GM06990 (cell line): Measurements from ENCODE around the gene YWHAQ.

Experiments used
- DNase-seq: peaks from one replicate; pipeline ENCODE4 v3.0.0-alpha.2; 2011; ENCODE audit not compliant: insufficient read length; ENCODE audit errors: extremely low read depth
- H3K27me3 ChIP-seq: replicated peaks from 2 replicates; pipeline ENCODE4 v1.6.0; 2011; ENCODE audit warnings: low read length; ENCODE audit not compliant: control insufficient read depth, insufficient read depth
- H3K36me3 ChIP-seq: 2 replicates; pipeline ENCODE4 v1.5.1; 2011; ENCODE audit warnings: low read length; ENCODE audit not compliant: control insufficient read depth, insufficient read depth
- H3K4me3 ChIP-seq: replicated peaks from 2 replicates; pipeline ENCODE4 v1.5.1; 2011; ENCODE audit warnings: low read depth, mild to moderate bottlenecking, control low read depth, low read length
- CTCF ChIP-seq: IDR thresholded peaks from 2 replicates; pipeline ENCODE4 v1.5.1; 2011; ENCODE audit warnings: low read length, control low read depth, mild to moderate bottlenecking, inconsistent platforms; ENCODE audit not compliant: insufficient read depth, poor library complexity, severe bottlenecking

YWHAQ gene

GRCh38 chr2:9649261-9649660 is 18.5 kb upstream of the YWHAQ start:
- Histone ChIP-seq H3K4me3 (no peak overlapping the region), H3K27me3 (peaks cover 2% of the 10 kb centered on the region; the same call in 1 of the 2 replicates), H3K36me3 (no peaks in the 10 kb centered on the region)
- no peak for DNase-seq
- no peak for TF ChIP-seq CTCF

GRCh38 chr2:9648821-9649220 is 18.0 kb upstream of the YWHAQ start:
- Histone ChIP-seq H3K36me3 (no peaks in the 10 kb centered on the region), H3K27me3 (peaks cover 2% of the 10 kb centered on the region; the same call in 1 of the 2 replicates), H3K4me3 (no peak overlapping the region)
- no peak for DNase-seq
- no peak for TF ChIP-seq CTCF

GRCh38 chr2:9647884-9648283 is 17.1 kb upstream of the YWHAQ start:
- Histone ChIP-seq H3K27me3 (peaks cover 2% of the 10 kb centered on the region; the same call in 1 of the 2 replicates), H3K36me3 (no peaks in the 10 kb centered on the region), H3K4me3 (no peak overlapping the region)
- DNase-seq = no peak
- no peak for TF ChIP-seq CTCF

GRCh38 chr2:9646196-9647030 is 15.6 kb upstream of the YWHAQ start:
- Histone ChIP-seq H3K36me3 (no peaks in the 10 kb centered on the region), H3K4me3 (no peak overlapping the region), H3K27me3 (peaks cover 2% of the 10 kb centered on the region; the same call in 1 of the 2 replicates)
- TF ChIP-seq CTCF = no peak
- no peak for DNase-seq

GRCh38 chr2:9644603-9645002 is 13.8 kb upstream of the YWHAQ start:
- no peak for TF ChIP-seq CTCF

GRCh38 chr2:9644021-9644420 is 13.2 kb upstream of the YWHAQ start:
- no peaks in the 10 kb centered on the region for H3K36me3 ChIP-seq
- H3K4me3 ChIP-seq = no peak overlapping the region
- no peak for DNase-seq
- no peak for TF ChIP-seq CTCF
- H3K27me3 ChIP-seq = peaks cover 2% of the 10 kb centered on the region; the same call in 1 of the 2 replicates

More at GRCh38 chr2:9644603-9645002, 13.8 kb upstream of the YWHAQ start:
- Histone ChIP-seq H3K27me3 (peaks cover 2% of the 10 kb centered on the region; the same call in 1 of the 2 replicates), H3K4me3 (no peak overlapping the region), H3K36me3 (no peaks in the 10 kb centered on the region)
- no peak for DNase-seq
